Activated CD4-positive, alpha-beta memory T cell treated with anti-CD3 and anti-CD28 coated beads, Interleukin-2, amount 10 ng/mL, durations not matched to agents 7 days and 5 days (primary cell): ENCODE data around the gene IPCEF1. TPM values are rescaled to one million over a fixed set of nuclear protein-coding genes. Genes with fewer than 3 reads are reported as not detected.
"Not testable (repeated sequence)": the region's sequence is repeated elsewhere in the genome, so short reads cannot be mapped to it uniquely, and the experiment has no call there.

Experiments
- CTCF ChIA-PET: fragments of 350-600 bp; sonication (Branson Sonifier 250); formaldehyde crosslinking; loops from one replicate; lab custom pipeline; 2021; ENCODE audit warnings: antibody characterized with exemption, inconsistent platforms; lab: Charles Lee
- POLR2A ChIA-PET: fragments of 350-600 bp; sonication (Branson Sonifier 250); formaldehyde crosslinking; loops from one replicate; lab custom pipeline; 2021; ENCODE audit warnings: antibody characterized with exemption; lab: Charles Lee
- DNase-seq: peaks from one replicate; pipeline ENCODE4 v3.0.0-alpha.2; 2020
- H3K27ac Mint-ChIP-seq: one replicate; pipeline ENCODE4 v1.8.0; 2021; ENCODE audit warnings: mild to moderate bottlenecking, mixed read lengths
- H3K27me3 Mint-ChIP-seq: one replicate; pipeline ENCODE4 v1.8.0; 2021; ENCODE audit warnings: mixed read lengths
- H3K36me3 Mint-ChIP-seq: one replicate; pipeline ENCODE4 v1.8.0; 2021; ENCODE audit warnings: low read depth, mixed read lengths
- H3K4me1 Mint-ChIP-seq: one replicate; pipeline ENCODE4 v1.8.0; 2021; ENCODE audit warnings: mixed read lengths
- H3K4me3 Mint-ChIP-seq: one replicate; pipeline ENCODE4 v1.8.0; 2021; ENCODE audit warnings: mild to moderate bottlenecking, mixed read lengths
- H3K9me3 Mint-ChIP-seq: one replicate; pipeline ENCODE4 v1.8.0; 2021; ENCODE audit warnings: mixed read lengths
- total RNA-seq, 2 experiments: library from RNA; stranded (reverse); gene quantifications; one replicate each; pipeline ENCODE4 v1.2.3, GENCODE V29; 2021

The IPCEF1 gene
- total RNA-seq, 2 experiments from 2014 or later: 13.8 to 20.3 TPM

DNA sequence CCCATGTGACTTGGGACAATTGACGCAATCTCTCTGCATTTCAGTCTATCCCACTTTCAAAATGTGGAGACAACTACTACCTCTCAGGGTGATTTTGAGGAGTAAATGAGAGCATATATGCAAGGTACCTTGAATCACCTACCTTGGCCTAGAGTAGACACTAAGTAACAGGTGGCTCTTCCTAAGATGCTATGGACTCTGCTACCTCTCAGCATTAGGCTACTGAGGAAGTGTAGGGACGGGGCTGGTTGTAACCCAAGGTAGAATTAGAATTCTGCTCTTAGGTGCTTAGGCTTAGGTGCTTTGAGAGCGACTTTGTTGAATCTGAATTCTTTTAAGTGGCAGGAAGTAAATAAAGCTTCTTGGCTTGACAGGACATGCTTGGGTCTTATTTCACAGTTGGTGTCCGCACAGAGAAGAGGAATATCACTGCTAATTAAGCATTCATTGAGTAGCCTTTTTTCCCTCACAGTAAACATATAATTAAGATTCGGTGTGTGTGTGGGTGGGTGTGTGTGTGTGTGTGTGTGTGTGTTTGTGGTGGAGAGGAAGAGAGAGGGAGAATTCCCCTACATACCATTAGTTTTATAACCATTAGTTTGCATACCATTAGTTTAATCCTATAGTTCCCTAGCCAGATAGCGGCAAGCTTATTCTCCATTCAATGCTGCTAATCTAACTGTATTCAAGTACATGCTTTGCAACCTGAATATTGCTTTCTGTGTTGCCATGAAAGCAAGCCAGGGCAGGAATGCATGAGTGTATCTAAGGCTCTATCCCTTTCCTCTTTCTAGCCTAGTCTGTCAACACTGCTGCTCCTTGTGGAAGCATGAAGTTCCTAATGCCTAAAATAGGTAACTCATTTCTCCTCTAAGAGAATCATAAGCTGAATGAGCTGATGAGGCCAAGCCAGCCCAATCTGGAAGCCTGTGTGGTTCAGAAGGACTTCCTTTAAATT lies 112.5 kb downstream of the IPCEF1 start:
- peaks cover 2% of the 10 kb centered on the region for H3K9me3 Mint-ChIP-seq
- H3K27me3 Mint-ChIP-seq: no peaks in the 10 kb centered on the region
- peaks cover 80% of the 10 kb centered on the region for H3K4me1 Mint-ChIP-seq
- peak overlapping the region; percentile 52 for H3K27ac Mint-ChIP-seq
- H3K4me3 Mint-ChIP-seq: peak overlapping the region; percentile 57
- no peak for DNase-seq
- POLR2A ChIA-PET: interaction anchor here (8.0 kb wide), 1 partner anchor 11 kb away, joined by 116 read pairs; no protein-coding TSS in a partner anchor
- peaks cover 31% of the 10 kb centered on the region for H3K36me3 Mint-ChIP-seq
- CTCF ChIA-PET: interaction anchor here (1.3 to 1.5 kb wide), 2 partner anchors 12 to 85 kb away, joined by 3 to 4 read pairs; no protein-coding TSS in a partner anchor

DNA sequence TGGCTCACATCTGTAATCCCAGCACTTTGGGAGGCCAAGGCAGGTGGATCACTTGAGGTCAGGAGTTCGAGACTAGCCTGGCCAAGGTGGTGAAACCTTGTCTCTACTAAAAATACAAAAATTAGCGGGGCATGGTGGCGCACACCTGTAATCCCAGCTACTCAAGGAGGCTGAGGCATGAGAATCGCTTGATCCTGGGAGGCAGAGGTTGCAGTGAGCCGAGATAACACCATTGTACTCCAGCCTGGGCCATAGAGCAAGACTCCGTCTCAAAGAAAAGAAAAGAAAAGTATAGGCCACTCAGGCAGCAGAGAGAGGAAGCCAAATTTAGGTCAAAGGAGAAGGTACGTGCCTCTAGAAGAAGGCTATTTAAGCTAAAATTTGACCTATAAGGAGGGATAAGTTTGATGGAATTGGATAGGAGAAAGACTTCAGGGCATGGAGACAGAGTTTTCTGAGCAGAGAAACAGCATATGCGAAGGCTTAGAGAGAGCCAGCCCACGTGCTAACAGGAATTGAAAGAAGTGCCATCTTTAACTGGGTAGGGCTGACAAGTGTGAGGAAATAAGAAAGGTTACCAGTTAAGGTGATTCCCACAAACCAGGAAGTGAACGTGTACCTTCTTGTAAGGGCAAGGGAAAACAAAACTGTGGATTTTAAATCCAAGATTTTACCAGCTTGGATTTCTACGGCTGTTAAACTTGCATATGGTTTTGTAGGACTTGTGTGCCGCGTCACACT lies 113.8 kb downstream of the IPCEF1 start:
- no peak for DNase-seq
- Mint-ChIP-seq H3K27ac (no peak overlapping the region), H3K4me1 (peaks cover 73% of the 10 kb centered on the region), H3K9me3 (peaks cover 2% of the 10 kb centered on the region), H3K4me3 (no peak overlapping the region), H3K36me3 (peaks cover 31% of the 10 kb centered on the region), H3K27me3 (no peaks in the 10 kb centered on the region)
- POLR2A ChIA-PET: interaction anchor here (8.0 kb wide), 1 partner anchor 10 kb away, joined by 116 read pairs; no protein-coding TSS in a partner anchor
- CTCF ChIA-PET: no interaction called here

DNA sequence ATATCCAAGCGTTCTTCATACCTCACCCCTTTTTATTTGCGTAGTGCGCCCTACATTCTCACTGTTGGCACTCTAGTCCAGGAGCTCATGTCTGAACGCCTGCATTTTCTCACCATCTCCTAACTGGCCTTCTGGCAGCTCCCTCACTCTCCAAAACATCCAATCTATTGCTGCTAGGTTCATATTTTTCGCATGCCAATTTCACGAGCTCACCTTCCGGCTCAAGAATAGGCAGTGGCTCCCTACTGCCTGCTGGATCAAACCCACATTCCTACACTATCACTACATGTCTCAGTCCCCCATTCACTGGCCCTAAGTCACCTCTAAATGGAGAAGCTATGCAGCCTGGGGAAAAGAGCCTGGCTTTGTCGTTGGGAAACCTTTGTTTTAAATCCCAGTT lies 115.0 kb downstream of the IPCEF1 start:
- no peak for DNase-seq
- Mint-ChIP-seq H3K4me1 (peaks cover 64% of the 10 kb centered on the region), H3K27me3 (no peaks in the 10 kb centered on the region), H3K36me3 (peaks cover 35% of the 10 kb centered on the region), H3K27ac (peak overlapping the region; percentile 16), H3K9me3 (peaks cover 2% of the 10 kb centered on the region), H3K4me3 (no peak overlapping the region)
- POLR2A ChIA-PET: interaction anchor here (1.8 to 2.4 kb wide), 2 partner anchors 9 to 12 kb away, joined by 9 to 10 read pairs; no protein-coding TSS in a partner anchor
- CTCF ChIA-PET: interaction anchor here (0.8 to 1.4 kb wide), 4 partner anchors 9 to 35 kb away, joined by 3 to 6 read pairs (median 6); no protein-coding TSS in a partner anchor

DNA sequence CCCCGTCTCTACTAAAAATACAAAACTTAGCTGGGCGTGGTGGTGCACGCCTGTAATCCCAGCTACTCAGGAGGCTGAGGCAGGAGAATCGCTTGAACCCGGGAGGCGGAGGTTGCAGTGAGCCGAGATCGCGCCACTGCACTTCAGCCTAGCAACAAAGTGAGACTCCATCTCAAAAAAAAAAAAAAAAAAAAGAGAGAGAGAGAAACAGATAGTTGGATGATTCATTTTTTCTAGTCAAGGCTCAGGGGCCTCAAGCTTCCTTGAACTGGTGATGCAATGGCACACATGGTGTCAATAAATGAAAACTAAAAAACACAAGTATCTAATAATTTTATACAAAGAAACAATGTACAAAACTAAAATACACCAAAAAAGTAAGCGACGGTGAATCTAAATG lies 115.5 kb downstream of the IPCEF1 start:
- H3K9me3 Mint-ChIP-seq, H3K27me3 Mint-ChIP-seq, H3K4me3 Mint-ChIP-seq, DNase-seq: not testable (repeated sequence)
- H3K4me1 Mint-ChIP-seq: peaks cover 58% of the 10 kb centered on the region
- ChIA-PET POLR2A (interaction anchor here (1.8 to 2.4 kb wide), 2 partner anchors 8 to 11 kb away, joined by 9 to 10 read pairs; no protein-coding TSS in a partner anchor), CTCF (interaction anchor here (0.8 to 1.4 kb wide), 4 partner anchors 8 to 36 kb away, joined by 3 to 6 read pairs (median 6); no protein-coding TSS in a partner anchor)
- H3K27ac Mint-ChIP-seq: peak overlapping the region; percentile 16
- H3K36me3 Mint-ChIP-seq: peaks cover 32% of the 10 kb centered on the region

DNA sequence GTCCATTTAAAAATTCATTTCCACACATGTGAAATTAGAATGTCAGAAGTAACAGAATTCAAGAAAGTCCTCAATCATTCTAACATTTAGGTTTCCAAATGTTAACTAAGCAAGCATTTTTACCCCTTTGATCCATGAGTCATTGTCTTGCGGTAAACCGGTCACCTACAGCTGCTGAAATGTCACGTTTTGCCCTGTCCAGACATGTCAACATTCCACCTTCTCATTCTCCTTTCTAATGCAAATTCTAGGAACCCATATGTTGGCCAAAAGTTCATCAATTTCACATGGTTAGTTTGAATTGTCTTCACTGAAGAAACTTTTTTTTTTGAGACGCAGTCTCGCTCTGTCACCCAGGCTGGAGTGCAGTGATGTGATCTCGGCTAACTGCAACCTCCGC lies 117.2 kb downstream of the IPCEF1 start:
- peaks cover 27% of the 10 kb centered on the region for H3K36me3 Mint-ChIP-seq
- DNase-seq: no peak
- H3K27me3 Mint-ChIP-seq: no peaks in the 10 kb centered on the region
- peaks cover 2% of the 10 kb centered on the region for H3K9me3 Mint-ChIP-seq
- POLR2A ChIA-PET: no interaction called here
- CTCF ChIA-PET: no interaction called here
- H3K27ac Mint-ChIP-seq: no peak overlapping the region
- no peak overlapping the region for H3K4me3 Mint-ChIP-seq
- H3K4me1 Mint-ChIP-seq: peaks cover 46% of the 10 kb centered on the region

DNA sequence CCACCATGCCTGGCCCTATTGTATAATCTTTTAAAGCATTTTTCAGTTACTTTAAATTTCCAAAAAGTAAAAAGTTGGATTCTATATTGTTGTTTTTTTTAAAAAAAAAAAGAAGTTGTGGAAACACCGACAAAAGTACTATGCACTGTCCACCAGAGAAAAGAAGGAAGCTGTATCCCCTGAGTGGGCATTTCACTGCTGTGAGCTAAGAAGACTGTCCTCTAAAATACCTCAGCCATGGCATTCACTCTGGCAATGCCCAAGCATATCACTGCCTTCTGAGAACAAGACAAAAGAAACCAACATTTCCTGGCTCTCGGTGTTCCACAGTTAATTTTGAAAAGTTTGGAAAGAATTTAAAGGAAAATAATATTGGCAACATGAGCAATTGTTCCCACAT lies 117.8 kb downstream of the IPCEF1 start:
- peaks cover 46% of the 10 kb centered on the region for H3K4me1 Mint-ChIP-seq
- peaks cover 25% of the 10 kb centered on the region for H3K36me3 Mint-ChIP-seq
- CTCF ChIA-PET: no interaction called here
- DNase-seq: no peak
- POLR2A ChIA-PET: interaction anchor here (0.8 kb wide), 1 partner anchor 9 kb away, joined by 3 read pairs; no protein-coding TSS in a partner anchor
- H3K9me3 Mint-ChIP-seq: peaks cover 2% of the 10 kb centered on the region
- H3K4me3 Mint-ChIP-seq: no peak overlapping the region
- H3K27ac Mint-ChIP-seq: no peak overlapping the region
- no peaks in the 10 kb centered on the region for H3K27me3 Mint-ChIP-seq

DNA sequence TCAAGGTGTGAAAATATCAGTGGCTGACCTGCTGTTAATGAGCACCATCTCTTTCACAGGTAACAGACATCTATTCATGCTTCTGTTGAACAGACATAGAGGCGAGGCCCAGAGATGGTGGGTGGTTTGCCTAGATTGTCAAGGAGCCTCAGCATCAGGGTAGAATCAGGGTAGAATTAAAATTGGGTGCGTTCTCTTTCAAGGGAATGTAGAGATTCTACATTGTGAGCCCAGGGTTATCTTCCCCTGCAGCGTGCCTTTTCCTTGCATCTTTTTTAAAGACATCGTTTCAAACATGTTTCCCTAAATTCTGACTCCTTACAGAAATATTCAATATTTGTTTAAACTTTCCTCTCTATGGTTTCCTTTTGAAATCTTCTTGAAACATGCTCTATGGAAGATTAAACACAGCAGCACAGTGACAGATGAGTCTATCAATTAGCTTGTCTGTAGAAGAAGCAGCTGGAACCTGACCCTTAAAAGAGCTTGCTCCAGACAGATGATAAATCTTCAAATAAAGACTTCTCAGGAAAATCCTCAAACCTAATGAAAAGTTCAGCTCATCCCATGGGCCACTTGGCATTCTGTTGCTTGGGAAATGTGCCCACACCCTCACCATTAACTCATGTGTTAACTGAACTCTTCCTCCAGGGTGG lies 119.8 kb downstream of the IPCEF1 start:
- Mint-ChIP-seq H3K4me3 (no peak overlapping the region), H3K27me3 (no peaks in the 10 kb centered on the region), H3K9me3 (no peaks in the 10 kb centered on the region), H3K4me1 (peaks cover 49% of the 10 kb centered on the region), H3K27ac (no peak overlapping the region), H3K36me3 (peaks cover 11% of the 10 kb centered on the region)
- no peak for DNase-seq
- ChIA-PET CTCF (interaction anchor here (0.6 to 1.7 kb wide), 2 partner anchors 9 to 40 kb away, joined by 3 to 5 read pairs; no protein-coding TSS in a partner anchor), POLR2A (interaction anchor here (0.9 to 7.4 kb wide), 2 partner anchors 9 to 79 kb away, joined by 4 to 116 read pairs; no protein-coding TSS in a partner anchor)

DNA sequence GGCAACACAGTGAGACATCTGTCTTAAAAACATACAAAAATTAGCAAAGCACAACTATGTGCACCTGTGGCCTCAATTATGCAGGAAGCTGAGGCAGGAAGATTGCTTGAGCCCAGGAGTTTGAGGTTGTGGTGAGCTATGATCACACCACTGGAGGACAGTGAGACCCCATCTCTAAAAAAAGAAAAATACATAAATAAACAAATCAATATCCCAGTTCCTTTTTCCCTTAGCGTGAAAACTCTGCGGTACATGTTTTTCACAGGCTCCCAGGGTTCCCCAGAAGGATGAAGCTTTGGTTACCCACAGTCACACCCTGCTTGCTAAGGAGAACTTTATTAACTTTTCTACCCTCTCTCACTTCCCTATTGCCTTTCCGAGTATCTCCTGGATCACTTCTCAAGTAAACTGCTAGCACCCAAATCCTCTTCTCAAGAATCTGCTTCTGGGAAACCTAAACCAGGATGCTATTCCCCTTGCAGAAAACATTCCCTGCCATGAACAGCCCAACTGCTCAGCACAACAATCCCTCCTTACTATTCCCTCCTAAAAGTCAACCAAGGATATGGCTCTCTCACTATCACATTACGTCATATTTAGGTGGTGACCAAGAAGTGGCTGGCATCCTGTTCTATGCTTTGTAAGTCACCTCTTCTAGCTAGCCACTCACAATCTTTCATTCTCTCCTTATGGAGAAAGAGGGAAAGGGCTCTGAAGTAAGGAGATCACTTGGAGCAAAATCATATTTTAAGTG lies 122.4 kb downstream of the IPCEF1 start:
- Mint-ChIP-seq H3K27ac (no peak overlapping the region), H3K36me3 (peaks cover 7% of the 10 kb centered on the region), H3K9me3 (no peaks in the 10 kb centered on the region), H3K4me3 (no peak overlapping the region), H3K27me3 (no peaks in the 10 kb centered on the region), H3K4me1 (peaks cover 53% of the 10 kb centered on the region)
- ChIA-PET POLR2A (interaction anchor here (1.5 to 7.4 kb wide), 2 partner anchors 12 to 38 kb away, joined by 3 to 116 read pairs; no protein-coding TSS in a partner anchor), CTCF (interaction anchor here (0.9 to 1.2 kb wide), 3 partner anchors 11 to 43 kb away, joined by 3 read pairs; no protein-coding TSS in a partner anchor)
- DNase-seq: no peak

DNA sequence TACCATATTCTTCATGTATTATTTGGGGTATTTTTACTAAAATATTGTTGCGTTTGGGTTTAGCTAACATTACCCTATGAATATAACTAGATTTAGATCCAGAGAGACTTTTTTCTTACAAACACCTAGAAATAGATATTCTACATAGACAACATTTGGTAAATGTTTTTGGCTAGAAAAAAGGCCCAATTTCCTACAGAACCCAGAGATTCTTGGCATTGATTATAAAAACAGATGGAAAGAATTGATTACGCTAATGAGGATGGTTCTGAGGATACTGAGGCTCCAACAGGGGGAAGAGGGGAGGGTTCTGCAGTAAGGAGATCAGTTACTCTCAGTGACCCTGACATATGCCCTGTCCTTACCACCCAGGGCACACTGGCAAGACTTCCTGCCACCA lies 123.2 kb downstream of the IPCEF1 start:
- Mint-ChIP-seq H3K27ac (no peak overlapping the region), H3K4me1 (peaks cover 56% of the 10 kb centered on the region)
- POLR2A ChIA-PET: interaction anchor here (1.4 to 7.4 kb wide), 4 partner anchors 8 to 39 kb away, joined by 3 to 116 read pairs (median 8); no protein-coding TSS in a partner anchor

DNA sequence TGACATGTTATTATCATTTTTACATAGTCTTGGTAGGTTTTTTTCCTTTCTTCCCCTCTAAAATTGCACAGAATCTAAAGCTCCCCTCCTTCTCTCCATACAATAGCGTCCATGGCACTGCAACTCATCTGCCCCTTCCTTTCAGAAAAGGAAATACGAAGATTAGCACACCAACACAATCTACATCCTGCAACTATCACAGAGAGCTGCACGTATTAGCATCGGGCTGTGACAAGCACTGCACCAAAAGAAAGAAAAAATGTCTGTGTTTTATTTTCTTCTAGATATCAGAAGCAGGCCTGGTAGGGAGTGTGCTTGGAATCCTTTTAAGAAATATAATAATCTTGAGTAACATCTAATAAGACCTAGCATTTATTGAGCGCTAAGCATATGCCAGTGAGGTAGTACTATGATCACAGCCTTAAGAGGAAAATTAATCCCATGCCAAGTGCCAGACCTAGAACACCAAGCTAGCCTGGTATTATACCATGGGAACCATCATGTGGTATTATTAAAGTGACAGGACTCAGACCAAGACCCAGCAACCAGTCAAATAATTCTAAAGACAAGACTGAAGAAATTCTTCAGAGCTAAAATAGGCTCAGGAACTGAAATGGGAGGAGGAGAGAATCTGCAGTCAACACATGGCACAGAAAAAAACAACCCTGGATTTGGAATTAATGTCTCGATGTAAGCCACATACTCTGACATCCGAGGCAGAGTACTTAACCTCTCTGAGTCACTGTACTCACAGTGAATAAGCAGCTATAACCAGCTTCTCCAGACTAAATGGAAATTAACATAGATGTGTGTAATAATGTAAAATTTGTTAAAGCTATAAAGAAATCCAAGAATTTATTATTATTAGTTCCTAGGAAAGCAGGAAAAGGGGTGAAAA lies 124.3 kb downstream of the IPCEF1 start:
- CTCF ChIA-PET: interaction anchor here (1.0 to 1.3 kb wide), 5 partner anchors 9 to 75 kb away, joined by 4 to 6 read pairs (median 5); no protein-coding TSS in a partner anchor
- H3K27ac Mint-ChIP-seq: peak overlapping the region; percentile 60
- no peaks in the 10 kb centered on the region for H3K9me3 Mint-ChIP-seq
- POLR2A ChIA-PET: interaction anchor here (1.4 to 7.4 kb wide), 4 partner anchors 9 to 75 kb away, joined by 6 to 116 read pairs (median 10); no protein-coding TSS in a partner anchor
- H3K4me3 Mint-ChIP-seq: peak overlapping the region; percentile 40
- peaks cover 57% of the 10 kb centered on the region for H3K4me1 Mint-ChIP-seq
- H3K27me3 Mint-ChIP-seq: no peaks in the 10 kb centered on the region
- no peak for DNase-seq
- H3K36me3 Mint-ChIP-seq: peaks cover 7% of the 10 kb centered on the region

More for the DNA sequence above, 123.2 kb downstream of the IPCEF1 start:
- CTCF ChIA-PET: interaction anchor here (0.9 to 1.2 kb wide), 2 partner anchors 10 to 44 kb away, joined by 3 read pairs; no protein-coding TSS in a partner anchor
- Mint-ChIP-seq H3K9me3 (no peaks in the 10 kb centered on the region), H3K36me3 (peaks cover 7% of the 10 kb centered on the region), H3K27me3 (no peaks in the 10 kb centered on the region), H3K4me3 (no peak overlapping the region)
- DNase-seq: no peak
